HG02588 (cell line): ENCODE measurements around the gene TWSG1.

ENCODE experiments used
- ATAC-seq: cut with Tn5 transposase; IDR thresholded peaks from one replicate; pipeline ENCODE4 v1.9.1; 2021; ENCODE audit warnings: mild to moderate bottlenecking, moderate library complexity; ENCODE audit not compliant: unreplicated experiment

The TWSG1 gene

DNA sequence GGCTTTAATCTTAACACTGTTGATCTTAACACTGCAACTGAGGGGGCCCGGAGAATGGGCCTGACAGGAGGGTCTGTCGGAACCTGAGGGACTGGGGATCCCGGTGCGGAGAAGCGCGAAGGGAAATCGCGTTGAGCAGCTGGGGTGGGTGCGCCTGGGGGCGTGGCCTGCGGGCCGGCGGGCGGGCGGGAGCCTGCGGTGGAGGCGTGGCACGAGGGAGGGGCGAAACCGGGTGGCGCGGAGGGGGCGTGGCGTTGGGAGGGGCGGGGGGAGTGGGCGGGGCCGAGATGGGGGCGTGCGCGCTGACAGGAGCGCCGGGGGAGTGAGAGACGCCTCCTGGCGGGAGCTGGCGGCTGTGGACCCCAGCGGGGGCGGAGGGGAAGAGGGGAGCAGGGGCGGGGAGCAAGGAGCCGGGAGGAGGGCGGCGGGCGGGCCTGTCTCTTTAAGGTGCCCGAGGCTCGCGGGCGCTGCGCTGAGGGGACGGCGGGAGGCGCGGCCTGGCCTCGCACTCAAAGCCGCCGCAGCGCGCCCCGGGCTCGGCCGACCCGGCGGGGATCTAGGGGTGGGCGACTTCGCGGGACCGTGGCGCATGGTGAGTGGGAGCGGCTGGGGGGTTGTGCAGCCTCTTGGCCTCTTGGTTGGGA, at the start of gene TWSG1:
TWSG1 (plus strand) TSS at position 445 of the 644 bp plus-strand sequence. CDS start 2,457 bp downstream, outside the sequence.
- peak; percentile 84 for ATAC-seq

DNA sequence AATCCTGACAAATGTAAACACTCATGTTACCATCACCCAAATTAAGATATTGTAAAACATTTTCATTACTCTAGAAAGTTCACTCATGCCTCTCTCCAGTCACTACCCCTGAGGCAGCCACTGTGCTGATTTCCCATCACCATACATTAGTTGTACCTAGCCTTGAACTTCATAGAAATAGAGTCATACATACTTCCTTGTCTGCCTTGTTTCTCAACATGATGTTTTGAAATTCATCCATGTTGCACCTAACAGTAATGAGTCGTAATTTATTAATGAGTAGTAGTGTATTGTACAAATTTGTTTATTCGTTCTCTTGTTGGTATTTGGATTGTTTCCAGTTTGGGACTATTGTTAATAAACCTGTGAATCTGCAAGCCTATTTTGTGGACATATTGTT, 49.0 kb upstream of the TWSG1 start:
- no peak for ATAC-seq

DNA sequence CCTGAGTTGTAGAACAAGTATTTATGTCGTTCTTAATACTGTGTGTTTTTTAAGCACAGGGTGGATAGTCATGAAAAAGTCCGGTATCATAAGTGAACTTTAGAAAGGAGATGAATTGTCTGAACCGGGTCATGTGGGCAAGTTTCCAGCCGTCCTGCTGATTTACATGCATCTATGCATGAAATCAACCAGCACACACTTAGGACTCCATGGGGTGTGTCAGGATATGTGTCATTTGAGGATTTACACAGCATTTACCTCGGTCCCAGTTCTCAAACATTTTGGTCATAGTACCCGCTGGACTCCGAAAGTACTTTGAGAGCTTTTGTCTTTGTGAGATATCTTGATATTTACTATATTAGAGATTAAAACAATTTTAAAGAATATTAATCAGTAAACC, 47.5 kb upstream of the TWSG1 start:
- ATAC-seq, result no peak

- no peak for ATAC-seq
Measured at GRCh38 chr18:9289698-9290097, 44.9 kb upstream of the TWSG1 start.

GRCh38 chr18:9290156-9290555, 44.4 kb upstream of the TWSG1 start:
- ATAC-seq, result no peak

DNA sequence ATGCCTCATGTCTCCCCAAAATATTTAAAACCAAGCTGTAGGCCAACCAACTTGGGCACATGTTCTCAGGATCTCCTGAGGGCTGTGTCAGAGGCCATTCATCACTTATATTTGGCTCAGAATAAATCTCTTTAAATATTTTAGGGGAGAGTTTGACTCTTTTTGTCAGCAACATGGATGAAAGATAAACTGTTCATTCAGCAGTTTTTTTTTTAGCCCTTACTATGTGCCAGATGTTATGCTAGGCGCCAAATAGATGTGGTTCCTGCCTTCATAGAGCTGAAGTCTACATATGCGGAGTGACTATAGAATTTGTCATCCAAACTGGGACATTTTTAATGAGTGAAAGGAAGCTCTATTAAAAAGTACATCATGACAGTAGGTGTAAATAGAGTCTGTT, 42.5 kb upstream of the TWSG1 start:
- no peak for ATAC-seq

DNA sequence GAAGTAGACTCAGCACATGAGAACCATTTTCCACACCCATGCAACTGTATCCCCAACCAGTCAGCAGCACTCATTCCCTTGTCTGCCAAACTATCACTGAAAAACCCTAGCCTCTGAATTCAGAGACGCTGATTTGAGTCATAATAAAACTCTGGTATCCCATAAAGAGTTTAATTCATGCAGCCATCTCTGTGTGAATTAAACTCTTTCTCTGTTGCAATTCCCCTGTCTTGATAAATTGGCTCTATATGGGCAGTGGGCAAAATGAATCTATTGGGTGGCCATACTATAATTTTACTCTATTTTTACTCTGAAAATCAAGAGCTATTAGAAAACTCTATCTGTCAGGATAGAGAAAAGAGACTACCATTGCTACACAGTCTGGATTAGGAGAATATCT, 40.6 kb upstream of the TWSG1 start:
- no peak for ATAC-seq

DNA sequence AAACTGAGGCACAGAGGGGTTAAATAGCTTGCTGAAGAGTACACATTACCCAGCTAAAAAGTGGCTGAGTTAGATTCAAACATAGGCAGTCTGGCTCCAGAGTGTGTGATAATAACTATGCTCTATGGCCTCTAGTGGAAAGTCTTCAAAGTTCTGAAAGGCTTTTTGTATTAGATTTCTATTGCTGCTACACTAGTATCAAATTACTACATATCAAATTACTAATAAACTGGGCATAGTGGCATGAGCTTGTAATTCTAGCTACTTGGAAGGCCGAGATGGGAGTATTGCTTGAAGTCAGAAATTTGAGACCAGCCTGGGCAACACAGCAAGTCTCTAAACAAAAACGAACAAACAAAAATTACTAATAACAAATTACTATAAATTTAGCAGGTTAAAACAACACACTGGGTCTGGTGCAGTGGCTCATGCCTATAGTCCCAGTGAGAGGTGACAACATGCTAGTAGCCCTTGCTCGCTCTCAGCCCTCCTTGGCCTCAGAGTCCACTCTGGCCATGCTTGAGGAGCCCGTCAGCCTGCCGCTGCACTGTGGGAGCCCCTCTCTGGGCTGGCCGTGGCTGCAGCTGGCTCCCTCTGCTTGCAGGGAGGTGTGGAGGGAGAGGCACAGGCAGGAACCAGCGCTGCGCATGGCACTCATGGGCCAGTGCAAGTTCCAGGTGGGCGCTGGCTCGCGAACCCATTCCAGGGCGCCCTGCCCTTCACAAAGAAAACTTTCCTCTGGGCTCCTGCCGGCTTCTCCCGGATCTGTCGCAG, 38.2 kb upstream of the TWSG1 start:
- no peak for ATAC-seq

GRCh38 chr18:9297007-9297393, 37.6 kb upstream of the TWSG1 start:
- ATAC-seq, result no peak

DNA sequence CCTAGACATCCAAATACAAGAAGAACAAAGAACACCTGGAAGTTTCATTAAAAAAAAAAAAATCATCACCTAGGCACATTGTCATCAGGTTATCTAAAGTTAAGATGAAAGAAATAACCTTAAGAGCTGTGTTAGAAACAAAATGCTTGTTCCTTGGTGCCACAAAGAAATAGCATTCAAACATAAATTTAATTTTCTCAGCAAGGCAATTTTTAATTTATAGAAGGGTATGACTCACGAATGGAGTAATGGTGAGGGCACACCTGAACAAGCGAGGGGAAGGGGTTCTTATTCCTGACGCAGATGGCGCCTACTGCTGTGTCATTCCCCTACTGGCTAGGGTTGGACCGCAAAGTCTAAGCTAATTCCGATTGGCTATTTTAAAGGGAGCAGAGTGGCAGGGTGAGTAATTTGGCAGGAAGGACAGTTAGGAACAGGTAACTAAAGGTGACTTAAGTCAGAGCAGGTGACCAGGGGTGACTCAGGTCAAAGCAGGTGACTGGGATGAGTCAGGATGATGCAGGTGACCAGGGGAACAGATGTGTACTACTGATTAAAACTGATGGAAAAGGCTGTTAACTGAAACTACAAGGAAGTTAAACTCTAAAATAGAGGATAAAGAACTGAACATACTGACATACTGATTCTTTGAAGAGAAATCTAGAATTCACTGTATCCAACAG, 30.0 kb upstream of the TWSG1 start:
- no peak for ATAC-seq

GRCh38 chr18:9319333-9319732, 15.2 kb upstream of the TWSG1 start:
- no peak for ATAC-seq

- no peak for ATAC-seq
Measured at GRCh38 chr18:9321017-9321452, 13.5 kb upstream of the TWSG1 start.

DNA sequence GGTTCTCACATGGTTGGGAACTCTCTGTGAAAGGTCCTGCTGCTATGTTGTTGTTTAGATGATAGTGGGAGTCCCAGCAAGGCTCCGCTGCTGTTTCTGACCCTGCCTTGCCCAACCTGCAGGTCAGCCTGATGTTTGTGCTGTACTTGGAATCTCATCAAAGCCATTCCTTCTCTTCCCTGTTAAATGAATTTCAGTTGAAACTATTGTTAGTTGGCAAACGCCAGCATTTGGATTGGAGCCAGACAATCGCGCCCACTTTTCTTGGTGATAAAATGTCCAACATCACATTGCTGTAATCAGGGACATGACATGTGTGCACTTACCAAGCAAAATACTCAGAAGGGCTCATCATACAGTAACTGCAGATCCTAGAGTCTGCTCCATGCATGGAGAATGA, 12.8 kb upstream of the TWSG1 start:
- no peak for ATAC-seq

DNA sequence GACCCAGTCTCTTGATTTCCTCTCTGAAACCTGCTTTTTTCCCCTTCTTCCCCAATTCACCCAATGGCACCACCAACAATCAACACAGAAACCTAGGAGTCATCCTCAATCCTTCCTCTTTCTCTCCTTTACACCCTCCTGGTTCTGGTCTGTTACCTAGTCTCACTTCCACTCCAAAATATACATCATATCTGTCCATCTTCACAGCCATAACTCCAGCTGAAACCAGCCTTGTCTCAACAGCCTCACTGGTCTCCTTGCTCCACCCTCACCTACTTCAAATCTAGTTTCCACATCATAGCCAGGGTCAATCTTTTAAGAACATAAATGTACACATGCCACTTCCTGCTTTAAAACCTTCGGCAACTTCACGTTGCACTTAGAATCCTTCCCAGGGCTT, 11.8 kb upstream of the TWSG1 start:
- ATAC-seq, result no peak

- ATAC-seq, result no peak
Measured at GRCh38 chr18:9323750-9324445, 10.7 kb upstream of the TWSG1 start.

GRCh38 chr18:9325716-9326115, 8.9 kb upstream of the TWSG1 start:
- no peak for ATAC-seq

DNA sequence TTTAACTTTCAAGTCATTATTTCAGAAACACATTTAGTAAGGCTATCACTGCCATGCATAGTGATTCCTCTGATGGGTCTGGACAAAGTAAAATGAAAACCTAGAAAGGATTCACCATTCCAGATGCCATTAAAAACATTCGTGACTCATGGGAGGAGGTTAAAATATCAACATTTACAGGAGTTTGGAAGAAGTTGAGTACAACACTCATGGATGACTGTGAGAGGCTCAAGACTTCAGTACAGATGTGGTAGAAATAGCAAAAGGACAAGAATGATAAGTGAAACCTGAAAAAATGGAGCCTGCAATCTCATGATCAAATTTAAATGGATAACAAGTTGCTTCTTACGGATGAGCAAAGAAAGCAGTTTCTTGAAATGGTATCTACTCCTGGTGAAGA, 5.8 kb upstream of the TWSG1 start:
- ATAC-seq, result no peak

- no peak for ATAC-seq
Measured at GRCh38 chr18:9329471-9329870, 5.1 kb upstream of the TWSG1 start.

- no peak for ATAC-seq
Measured at GRCh38 chr18:9330419-9330818, 4.2 kb upstream of the TWSG1 start.

- ATAC-seq, result peak; percentile 35
Measured at GRCh38 chr18:9333441-9334328, 888 bp upstream of the TWSG1 start.
